Measurements from ENCODE around the gene ATP4A.

GRCh38 chr19:35513628-35514281 lies 49.7 kb downstream of the ATP4A start, which contains the start of gene DMKN:
- TF ChIP-seq CTCF (IDR thresholded peaks at IDR 0.05 in 4 of 5, conservative IDR thresholded peaks at IDR 0.05 in 1 of 5) (no peak), POLR2A (IDR thresholded peaks at IDR 0.05) (no peak)

Measured in gastrocnemius medialis (tissue), 4 donors.